Karpas-422 (cell line): ENCODE data around the gene XYLT1. TPM values are rescaled to one million over a fixed set of nuclear protein-coding genes. Genes with fewer than 3 reads are reported as not detected.
A peak's percentile ranks its signal among the peaks of the same experiment; 100 is the strongest.

ENCODE experiments used
- DNase-seq: peaks from one replicate; pipeline ENCODE4 v3.0.0-alpha.2; 2015
- H2AFZ ChIP-seq: fragments of 200-600 bp; sonication (generic); 2 replicates; pipeline ENCODE4 v1.6.1; 2014; ENCODE audit warnings: antibody characterized with exemption, low read length, mixed read lengths
- H3K27ac ChIP-seq: fragments of 200-600 bp; sonication (generic); 2 replicates; pipeline ENCODE4 v1.5.1; 2014; ENCODE audit warnings: mild to moderate bottlenecking, low read length, moderate library complexity
- H3K27me3 ChIP-seq: fragments of 200-600 bp; sonication (generic); 2 replicates; pipeline ENCODE4 v1.6.1; 2014; ENCODE audit warnings: low read length, mixed read lengths
- H3K36me3 ChIP-seq: fragments of 200-600 bp; sonication (generic); 2 replicates; pipeline ENCODE4 v1.6.1; 2014; ENCODE audit warnings: low read length, mixed read lengths; ENCODE audit not compliant: insufficient read depth
- H3K4me1 ChIP-seq: fragments of 200-600 bp; sonication (generic); 2 replicates; pipeline ENCODE4 v1.6.1; 2014; ENCODE audit warnings: mild to moderate bottlenecking, low read length, mixed read lengths
- H3K4me2 ChIP-seq: fragments of 200-600 bp; sonication (generic); 2 replicates; pipeline ENCODE4 v1.6.1; 2014; ENCODE audit warnings: low read length, low read depth, mild to moderate bottlenecking; ENCODE audit not compliant: poor library complexity, severe bottlenecking
- H3K4me3 ChIP-seq: fragments of 200-600 bp; sonication (generic); 2 replicates; pipeline ENCODE4 v1.5.1; 2014; ENCODE audit warnings: mild to moderate bottlenecking, antibody characterized with exemption, low read length, mixed read lengths
- H3K79me2 ChIP-seq: fragments of 200-600 bp; sonication (generic); 2 replicates; pipeline ENCODE4 v1.6.1; 2014; ENCODE audit warnings: mild to moderate bottlenecking, low read length, mixed read lengths
- H3K9ac ChIP-seq: fragments of 200-600 bp; sonication (generic); 2 replicates; pipeline ENCODE4 v1.6.0; 2014; ENCODE audit warnings: low read length
- H3K9me2 ChIP-seq: fragments of 200-600 bp; sonication (generic), shearing (Covaris generic); replicated peaks from 2 replicates; pipeline ENCODE4 v1.6.0; 2014; ENCODE audit warnings: mild to moderate bottlenecking, low read length, moderate library complexity; ENCODE audit not compliant: insufficient read depth
- H3K9me3 ChIP-seq: fragments of 300-700, 200-600 bp; sonication (generic); 2 replicates; pipeline ENCODE4 v1.6.1; 2014; ENCODE audit warnings: low read length, mixed read lengths
- H4K20me1 ChIP-seq: fragments of 200-600 bp; sonication (generic); 2 replicates; pipeline ENCODE4 v1.6.1; 2014; ENCODE audit warnings: mild to moderate bottlenecking, antibody characterized with exemption, low read length, low read depth; ENCODE audit not compliant: insufficient read depth
- total RNA-seq: library from RNA; depleted of rRNA; stranded (reverse); fragments of >200 nt; shearing (Covaris generic); gene quantifications from 2 replicates; pipeline ENCODE4 v1.2.3, GENCODE V29; 2014; ENCODE audit warnings: low replicate concordance

The XYLT1 gene
- total RNA-seq, 1 experiment from 2014 or later = 11.8 TPM

DNA sequence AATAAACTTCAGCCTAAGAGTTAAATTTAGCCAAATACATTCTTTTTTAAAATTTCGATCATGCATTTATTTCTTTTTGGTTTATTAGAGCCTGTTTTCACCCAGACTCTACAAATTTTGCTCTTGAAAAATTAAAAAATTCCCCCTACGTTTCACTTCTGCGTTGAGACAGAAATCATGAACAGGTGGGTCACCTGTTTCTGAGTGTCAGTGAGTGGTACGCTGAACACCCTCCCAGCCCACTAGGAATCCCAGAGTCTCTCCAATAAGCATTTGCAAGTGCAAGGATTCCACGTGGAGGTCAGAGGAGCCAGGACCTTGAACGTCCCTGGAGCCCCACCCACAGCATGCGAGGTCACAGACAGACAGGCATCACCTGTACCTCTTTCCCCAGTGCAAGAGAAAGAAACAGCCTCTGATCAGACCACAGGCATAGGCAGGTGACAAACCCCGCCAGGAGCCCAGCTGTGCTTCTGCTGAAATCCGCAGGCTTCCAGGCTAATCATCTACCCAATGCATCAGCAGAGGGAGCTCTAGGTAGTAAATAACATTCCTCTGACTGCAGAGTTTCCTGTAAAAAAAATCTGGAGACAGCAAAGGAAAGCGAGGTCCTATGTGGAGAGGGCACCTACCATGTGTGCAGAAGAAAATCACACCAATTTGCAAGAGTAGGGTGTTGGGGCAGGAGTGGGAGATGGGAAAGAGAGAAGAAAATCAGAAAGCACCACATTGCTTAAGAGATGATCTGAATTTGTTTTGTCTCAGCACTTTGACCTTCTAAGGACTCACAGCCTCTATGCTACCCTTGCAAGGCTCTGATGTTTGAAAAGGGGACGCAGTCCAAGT, 5.9 kb upstream of the XYLT1 start:
- H3K4me2 ChIP-seq = no peak overlapping the region
- H3K9ac ChIP-seq = no peak overlapping the region
- no peaks in the 10 kb centered on the region for H3K79me2 ChIP-seq
- peak; percentile 68 for DNase-seq
- H3K27me3 ChIP-seq = no peaks in the 10 kb centered on the region
- peaks cover 17% of the 10 kb centered on the region for H3K4me1 ChIP-seq
- H3K9me3 ChIP-seq = no peaks in the 10 kb centered on the region
- H3K36me3 ChIP-seq = no peaks in the 10 kb centered on the region
- H2AFZ ChIP-seq = no peak overlapping the region
- no peak overlapping the region for H3K27ac ChIP-seq
- H4K20me1 ChIP-seq = no peaks in the 10 kb centered on the region
- no peaks in the 10 kb centered on the region for H3K9me2 ChIP-seq
- no peak overlapping the region for H3K4me3 ChIP-seq

DNA sequence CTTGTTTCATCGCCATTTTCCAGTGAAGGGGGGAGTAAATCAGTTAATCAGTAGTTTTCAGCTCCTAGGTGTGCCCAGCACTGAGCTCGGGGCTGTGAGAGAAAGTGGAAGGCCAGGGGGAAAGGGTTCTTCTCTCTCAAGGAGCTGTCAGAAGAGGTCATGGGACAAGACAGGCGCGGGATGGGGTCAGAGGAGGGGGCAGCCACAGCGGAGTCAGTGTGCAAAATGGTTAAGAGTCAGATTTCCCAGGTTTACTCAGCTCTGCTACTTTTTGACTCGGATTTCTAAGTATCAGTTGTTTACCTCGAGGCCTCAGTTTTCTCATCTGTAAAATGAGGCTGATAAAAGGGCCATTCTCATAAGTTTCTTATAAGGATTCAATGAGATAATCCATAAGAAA, 4.3 kb upstream of the XYLT1 start:
- no peaks in the 10 kb centered on the region for H3K9me2 ChIP-seq
- H3K9me3 ChIP-seq = no peaks in the 10 kb centered on the region
- no peaks in the 10 kb centered on the region for H4K20me1 ChIP-seq
- peaks cover 21% of the 10 kb centered on the region for H3K4me1 ChIP-seq
- H3K9ac ChIP-seq = no peak overlapping the region
- H3K27ac ChIP-seq = no peak overlapping the region
- H3K79me2 ChIP-seq = no peaks in the 10 kb centered on the region
- no peak for DNase-seq
- no peak overlapping the region for H2AFZ ChIP-seq
- H3K36me3 ChIP-seq = no peaks in the 10 kb centered on the region
- H3K4me2 ChIP-seq = peak overlapping the region; percentile 38
- H3K4me3 ChIP-seq = no peak overlapping the region
- no peaks in the 10 kb centered on the region for H3K27me3 ChIP-seq

DNA sequence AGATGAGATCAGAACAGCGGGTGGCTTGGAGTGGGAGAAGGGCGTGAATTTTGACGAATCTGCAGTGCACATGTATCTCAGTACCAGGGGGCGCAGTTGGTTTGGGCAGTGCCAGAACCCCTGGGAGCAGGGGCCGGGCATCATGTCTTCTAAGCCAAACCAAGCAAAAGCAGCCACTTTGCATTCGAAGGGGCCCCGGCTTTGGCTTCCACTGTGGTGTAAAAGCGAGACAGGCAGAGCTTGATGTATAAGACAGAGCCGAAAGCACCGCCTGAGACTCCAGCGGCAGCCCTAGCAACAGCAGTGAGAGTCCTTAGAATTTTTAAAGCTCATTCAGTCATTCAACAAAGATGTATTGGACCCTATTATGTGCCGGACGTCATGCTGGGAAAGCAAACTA, 3.8 kb upstream of the XYLT1 start:
- no peaks in the 10 kb centered on the region for H3K27me3 ChIP-seq
- peaks cover 3% of the 10 kb centered on the region; the same call in 1 of the 2 replicates for H4K20me1 ChIP-seq
- peak; percentile 63 for DNase-seq
- peaks cover 23% of the 10 kb centered on the region for H3K4me1 ChIP-seq
- H3K9me2 ChIP-seq = no peaks in the 10 kb centered on the region
- H3K27ac ChIP-seq = no peak overlapping the region
- H3K9ac ChIP-seq = no peak overlapping the region
- H2AFZ ChIP-seq = no peak overlapping the region
- H3K79me2 ChIP-seq = 0 out of 2 replicates have a peak, but pooled peaks cover under 1% of the 10 kb centered on the region
- peak overlapping the region; percentile 38 for H3K4me2 ChIP-seq
- H3K9me3 ChIP-seq = no peaks in the 10 kb centered on the region
- H3K4me3 ChIP-seq = no peak overlapping the region
- H3K36me3 ChIP-seq = no peaks in the 10 kb centered on the region

DNA sequence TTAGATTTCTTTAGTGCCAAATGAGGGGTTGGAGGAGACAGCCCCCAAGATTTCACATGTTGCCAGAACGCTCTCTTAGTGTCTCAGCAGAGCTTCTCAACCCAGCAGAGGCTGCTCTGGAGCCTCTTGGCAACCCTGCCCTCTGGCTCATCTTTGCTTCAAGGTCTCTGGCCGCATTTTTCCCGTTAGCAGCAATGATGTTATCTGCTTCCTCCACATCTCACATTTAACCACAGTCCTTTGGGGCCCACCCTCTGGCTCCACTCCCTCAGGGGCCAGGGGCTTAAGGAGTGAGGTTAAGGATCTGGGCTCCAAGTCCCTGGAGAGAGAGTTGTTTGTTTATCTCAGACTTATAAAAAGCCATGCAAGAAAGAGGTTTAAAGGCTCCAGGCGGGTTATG, 3.3 kb upstream of the XYLT1 start:
- Histone ChIP-seq H3K4me2 (peak overlapping the region; percentile 38), H4K20me1 (peaks cover 8% of the 10 kb centered on the region; the same call in 1 of the 2 replicates), H3K4me1 (peaks cover 29% of the 10 kb centered on the region), H3K79me2 (0 out of 2 replicates have a peak, but pooled peaks cover 2% of the 10 kb centered on the region), H3K9ac (no peak overlapping the region), H3K27me3 (no peaks in the 10 kb centered on the region), H3K9me2 (no peaks in the 10 kb centered on the region), H3K4me3 (no peak overlapping the region), H3K9me3 (no peaks in the 10 kb centered on the region), H3K36me3 (no peaks in the 10 kb centered on the region), H3K27ac (no peak overlapping the region), H2AFZ (no peak overlapping the region)
- DNase-seq = no peak

DNA sequence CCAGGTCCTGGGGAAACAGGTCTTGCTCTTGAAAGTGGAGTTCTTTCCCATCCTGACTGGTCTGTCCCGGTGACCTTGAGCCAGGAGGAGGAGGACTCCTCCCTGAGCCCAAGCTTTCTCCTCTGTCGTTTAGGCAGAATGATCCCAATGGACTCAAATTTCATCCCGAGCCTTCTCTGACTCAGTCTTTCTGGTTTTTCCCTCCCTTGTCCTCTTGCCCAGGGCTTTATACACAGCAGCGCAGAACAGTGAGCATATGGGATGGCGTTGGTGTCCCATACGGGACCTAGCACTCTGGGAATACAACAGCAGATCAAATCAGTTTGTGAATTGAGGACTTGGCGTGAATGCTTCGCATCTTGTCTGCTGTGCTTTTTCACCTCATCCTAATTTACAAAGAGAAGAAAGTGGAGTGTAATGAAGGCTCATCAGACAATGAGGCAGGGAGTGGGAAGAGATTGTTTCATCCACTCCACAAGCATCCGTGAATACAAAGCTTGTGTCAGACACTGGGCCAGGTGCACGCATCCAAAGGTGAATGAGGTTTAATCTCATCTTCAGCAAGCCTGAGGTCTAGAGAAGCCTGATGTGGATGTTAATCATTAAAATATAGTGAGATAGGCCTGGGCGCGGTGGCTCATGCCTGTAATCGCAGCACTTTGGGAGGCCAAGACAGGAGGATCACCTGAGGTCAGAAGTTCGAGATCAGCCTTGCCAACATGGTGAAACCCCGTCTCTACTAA, 1.1 kb upstream of the XYLT1 start:
- no peak overlapping the region for H2AFZ ChIP-seq
- no peaks in the 10 kb centered on the region for H3K9me3 ChIP-seq
- H3K36me3 ChIP-seq = peaks cover under 1% of the 10 kb centered on the region
- H3K27me3 ChIP-seq = no peaks in the 10 kb centered on the region
- H3K4me1 ChIP-seq = peaks cover 50% of the 10 kb centered on the region
- peaks cover 10% of the 10 kb centered on the region; the same call in 1 of the 2 replicates for H4K20me1 ChIP-seq
- H3K27ac ChIP-seq = no peak overlapping the region
- peaks cover 12% of the 10 kb centered on the region for H3K79me2 ChIP-seq
- no peak overlapping the region for H3K4me2 ChIP-seq
- DNase-seq = no peak
- H3K4me3 ChIP-seq = no peak overlapping the region
- no peaks in the 10 kb centered on the region for H3K9me2 ChIP-seq
- no peak overlapping the region for H3K9ac ChIP-seq

DNA sequence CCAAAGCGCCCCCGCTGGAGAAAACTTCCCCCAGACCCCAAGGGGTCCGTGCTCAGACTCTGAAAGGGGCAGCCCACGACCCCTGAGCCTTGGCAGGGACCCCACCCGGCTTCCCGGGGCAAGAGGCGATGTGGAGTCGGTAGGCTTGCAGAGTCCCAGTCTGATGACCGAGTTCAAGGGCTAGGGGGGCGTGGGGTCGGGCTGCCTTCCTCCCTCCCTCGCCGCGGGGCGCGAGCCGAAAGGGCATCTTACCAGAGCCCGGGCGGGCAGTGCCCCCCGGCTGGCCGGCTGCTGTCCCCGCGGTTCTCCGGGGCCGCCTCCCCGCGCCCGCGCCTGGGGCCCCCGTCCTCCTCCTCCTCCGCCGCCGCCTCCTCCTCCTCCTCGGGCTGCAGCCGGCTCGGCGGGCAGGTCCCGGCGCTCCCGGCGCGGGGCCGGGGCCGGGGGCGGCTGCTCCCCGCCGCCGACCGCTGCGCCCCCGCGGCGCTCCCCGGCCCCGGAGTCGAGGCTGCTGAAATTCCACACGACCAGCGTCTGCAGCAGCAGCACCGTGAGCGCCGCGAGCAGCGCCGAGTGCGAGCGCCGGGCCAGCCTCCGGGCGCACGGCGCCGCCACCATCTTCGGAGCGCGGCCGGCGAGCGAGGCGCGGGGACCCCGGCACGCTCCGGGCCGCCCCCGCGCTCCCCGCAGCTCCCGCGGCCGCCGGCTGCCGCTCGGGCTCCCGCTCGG, 415 bp downstream of the XYLT1 start:
- Histone ChIP-seq H3K9me2 (no peaks in the 10 kb centered on the region), H2AFZ (no peak overlapping the region), H4K20me1 (peaks cover 10% of the 10 kb centered on the region; the same call in 1 of the 2 replicates), H3K4me3 (peak overlapping the region; percentile 93), H3K27ac (peak overlapping the region; percentile 72), H3K27me3 (no peaks in the 10 kb centered on the region), H3K4me2 (peak overlapping the region; percentile 73), H3K36me3 (peaks cover 9% of the 10 kb centered on the region), H3K79me2 (peaks cover 26% of the 10 kb centered on the region), H3K4me1 (peaks cover 62% of the 10 kb centered on the region), H3K9me3 (no peaks in the 10 kb centered on the region), H3K9ac (peak overlapping the region; percentile 72)
- peak; percentile 53 for DNase-seq

DNA sequence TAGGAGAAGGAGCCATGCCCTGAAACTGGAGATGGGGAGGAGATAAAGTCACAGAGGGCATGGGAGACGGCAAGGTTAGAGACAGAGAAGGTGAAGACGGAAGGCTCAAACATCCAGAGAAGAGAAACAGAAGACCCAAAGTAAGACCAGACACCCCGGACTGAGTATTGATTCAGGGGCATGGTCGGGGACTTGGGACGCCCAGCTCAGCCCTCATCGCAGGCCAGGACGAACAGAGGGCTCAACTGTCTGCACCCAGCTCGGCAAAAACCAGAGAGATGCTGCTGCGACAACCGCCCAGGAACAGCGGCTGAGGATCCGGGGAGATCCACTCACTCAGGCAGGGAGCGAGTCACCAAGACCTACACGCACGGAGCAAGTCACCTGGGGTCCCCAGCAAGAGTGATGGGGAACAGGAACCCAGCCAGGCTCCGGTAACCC, 999 bp downstream of the XYLT1 start:
- H3K9me3 ChIP-seq = no peaks in the 10 kb centered on the region
- peaks cover 10% of the 10 kb centered on the region; the same call in 1 of the 2 replicates for H4K20me1 ChIP-seq
- H3K4me1 ChIP-seq = peaks cover 60% of the 10 kb centered on the region
- peak overlapping the region; percentile 73 for H3K4me2 ChIP-seq
- H3K9me2 ChIP-seq = no peaks in the 10 kb centered on the region
- peak; percentile 68 for DNase-seq
- peaks cover 28% of the 10 kb centered on the region for H3K79me2 ChIP-seq
- H2AFZ ChIP-seq = no peak overlapping the region
- H3K9ac ChIP-seq = peak overlapping the region; percentile 72
- H3K36me3 ChIP-seq = peaks cover 9% of the 10 kb centered on the region
- peak overlapping the region; percentile 72 for H3K27ac ChIP-seq
- H3K4me3 ChIP-seq = peak overlapping the region; percentile 93
- no peaks in the 10 kb centered on the region for H3K27me3 ChIP-seq
